Neural cell (in vitro differentiated cells): ENCODE measurements around the gene CCDC40. TPM values are rescaled to one million over a fixed set of nuclear protein-coding genes. Genes with fewer than 3 reads are reported as not detected.

Experiments
- H2AFZ ChIP-seq: fragments of 200-600, 300-800 bp; sonication (generic), shearing (Covaris generic); 2 replicates; pipeline ENCODE4 v1.6.0; 2014; ENCODE audit warnings: low read depth, mild to moderate bottlenecking, antibody characterized with exemption, low read length, moderate library complexity
- H3F3A ChIP-seq: fragments of 200-600 bp; shearing (Covaris generic); 2 replicates; pipeline ENCODE4 v1.6.1; 2016; ENCODE audit warnings: mild to moderate bottlenecking, moderate library complexity, mixed read lengths, antibody characterized with exemption, low read length; ENCODE audit not compliant: insufficient read depth, poor library complexity, severe bottlenecking
- H3K27ac ChIP-seq: fragments of 200-600, 300-800 bp; sonication (generic), shearing (Covaris generic); 2 replicates; pipeline ENCODE4 v1.5.1; 2014; ENCODE audit warnings: mild to moderate bottlenecking, low read length, moderate library complexity
- H3K27me3 ChIP-seq: fragments of 300-800, 200-600 bp; sonication (generic), shearing (Covaris generic); 2 replicates; pipeline ENCODE4 v1.6.0; 2014; ENCODE audit warnings: mild to moderate bottlenecking, low read depth, low read length, moderate library complexity; ENCODE audit not compliant: insufficient read depth
- H3K36me3 ChIP-seq: fragments of 300-800, 200-600 bp; sonication (generic), shearing (Covaris generic); 2 replicates; pipeline ENCODE4 v1.5.1; 2014; ENCODE audit warnings: mild to moderate bottlenecking, antibody characterized with exemption, low read length, moderate library complexity; ENCODE audit not compliant: insufficient read depth
- H3K4me2 ChIP-seq: fragments of 300-800, 200-600 bp; sonication (generic), shearing (Covaris generic); 2 replicates; pipeline ENCODE4 v1.6.0; 2014; ENCODE audit warnings: mild to moderate bottlenecking, low read length
- H3K4me3 ChIP-seq: fragments of 300-800, 200-600 bp; sonication (generic), shearing (Covaris generic); 2 replicates; pipeline ENCODE4 v1.5.1; 2014; ENCODE audit warnings: mild to moderate bottlenecking, low read length, moderate library complexity
- H3K79me2 ChIP-seq: fragments of 200-600 bp; shearing (Covaris generic); replicated peaks from 2 replicates; pipeline ENCODE4 v1.6.0; 2014; ENCODE audit warnings: mild to moderate bottlenecking, low read length, moderate library complexity; ENCODE audit not compliant: insufficient read depth
- H3K9ac ChIP-seq: fragments of 300-800, 200-600 bp; sonication (generic), shearing (Covaris generic); 2 replicates; pipeline ENCODE4 v1.6.1; 2016; ENCODE audit warnings: mild to moderate bottlenecking, low read length, mixed read lengths
- H3K9me2 ChIP-seq: fragments of 200-600 bp; shearing (Covaris generic); 2 replicates; pipeline ENCODE4 v1.6.1; 2016; ENCODE audit warnings: mild to moderate bottlenecking, low read length, mixed read lengths; ENCODE audit not compliant: insufficient read depth
- H3K9me3 ChIP-seq: fragments of 200-600, 300-800 bp; sonication (generic), shearing (Covaris generic); 2 replicates; pipeline ENCODE4 v1.6.1; 2016; ENCODE audit warnings: mild to moderate bottlenecking, mixed run types, low read length, moderate library complexity, mixed read lengths
- H4K20me1 ChIP-seq: fragments of 200-600 bp; shearing (Covaris generic); 2 replicates; pipeline ENCODE4 v1.6.1; 2016; ENCODE audit warnings: mild to moderate bottlenecking, mixed run types; ENCODE audit not compliant: insufficient read depth
- EP300 ChIP-seq: fragments of 450-650 bp; conservative IDR thresholded peaks from 2 replicates; pipeline ENCODE4 v1.6.1; 2014; ENCODE audit warnings: antibody characterized with exemption, mild to moderate bottlenecking, moderate library complexity; ENCODE audit not compliant: poor library complexity, severe bottlenecking
- EZH2 ChIP-seq: fragments of 200-600, 300-800 bp; shearing (Covaris generic), sonication (generic); IDR thresholded peaks from 2 replicates; pipeline ENCODE4 v1.6.1; 2014; ENCODE audit warnings: antibody characterized with exemption, low read length, borderline replicate concordance, mild to moderate bottlenecking; ENCODE audit not compliant: insufficient read depth, poor library complexity, severe bottlenecking
- MXI1 ChIP-seq: fragments of 450-650 bp; conservative IDR thresholded peaks from 2 replicates; pipeline ENCODE4 v1.6.1; 2014; ENCODE audit warnings: antibody characterized with exemption, mild to moderate bottlenecking; ENCODE audit not compliant: poor library complexity, severe bottlenecking
- POLR2AphosphoS5 ChIP-seq: IDR thresholded peaks from 2 replicates; pipeline ENCODE4 v1.6.1; 2012
- RAD21 ChIP-seq: fragments of 450-650 bp; conservative IDR thresholded peaks from 2 replicates; pipeline ENCODE4 v1.6.1; 2014; ENCODE audit warnings: antibody characterized with exemption, mild to moderate bottlenecking, moderate library complexity
- REST ChIP-seq: IDR thresholded peaks from 2 replicates; pipeline ENCODE4 v1.6.1; 2012; ENCODE audit warnings: borderline replicate concordance
- SMC3 ChIP-seq: fragments of 450-650 bp; conservative IDR thresholded peaks from 2 replicates; pipeline ENCODE4 v1.6.1; 2014; ENCODE audit warnings: antibody characterized with exemption, mild to moderate bottlenecking, moderate library complexity; ENCODE audit not compliant: poor library complexity
- TAF1 ChIP-seq: IDR thresholded peaks from 2 replicates; pipeline ENCODE4 v1.6.1; 2012; ENCODE audit warnings: low read depth
- polyA plus RNA-seq: library from polyadenylated mRNA; depleted of rRNA; stranded (reverse); fragments of >200 nt; gene quantifications from 2 replicates; pipeline ENCODE4 v1.2.3, GENCODE V29; 2014
- TF ChIP-seq, protein P1 (sequence below): fragments of 450-650 bp; IDR thresholded peaks from 2 replicates; pipeline ENCODE4 v1.5.1; 2014; ENCODE audit warnings: antibody characterized with exemption, mild to moderate bottlenecking, moderate library complexity; ENCODE audit not compliant: poor library complexity, severe bottlenecking

Gene CCDC40
- polyA plus RNA-seq, 1 donor from 2014 or later, result 5.5 TPM

DNA sequence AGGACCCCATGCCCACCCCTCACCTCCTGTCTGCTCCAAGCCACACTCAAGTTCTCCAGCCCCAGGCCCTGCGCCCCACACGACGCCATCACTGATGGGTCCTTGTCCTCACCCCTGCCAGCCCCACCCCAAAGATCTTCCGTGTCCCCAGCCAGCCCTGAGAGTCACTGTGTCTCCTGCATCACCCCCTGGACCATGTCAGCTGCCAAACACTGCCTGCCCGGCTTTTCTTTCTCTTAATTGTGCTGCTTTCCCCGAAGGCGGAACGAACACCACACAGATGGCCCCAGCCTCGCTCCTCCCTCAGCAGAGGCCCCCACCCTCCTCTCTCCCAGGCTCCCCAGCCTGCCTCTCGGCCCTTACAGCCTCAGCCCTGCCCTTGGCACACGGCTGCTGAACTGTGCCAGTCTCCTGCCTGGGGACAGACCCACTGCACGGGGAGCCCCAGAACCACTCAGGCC, 60.1 kb downstream of the CCDC40 start:
- Histone ChIP-seq H2AFZ (no peak overlapping the region), H4K20me1 (no peaks in the 10 kb centered on the region), H3K9ac (no peak overlapping the region), H3K36me3 (no peaks in the 10 kb centered on the region), H3K9me3 (no peaks in the 10 kb centered on the region), H3K27me3 (no peaks in the 10 kb centered on the region), H3K9me2 (no peaks in the 10 kb centered on the region), H3K27ac (no peak overlapping the region), H3K4me3 (no peak overlapping the region), H3F3A (no peaks in the 10 kb centered on the region), H3K79me2 (no peaks in the 10 kb centered on the region), H3K4me2 (no peak overlapping the region)
- TF ChIP-seq POLR2AphosphoS5 (no peak), EP300 (no peak), MXI1 (no peak), RAD21 (no peak), SMC3 (no peak), REST (no peak), TAF1 (no peak), EZH2 (no peak)
- TF ChIP-seq, protein P1, sequence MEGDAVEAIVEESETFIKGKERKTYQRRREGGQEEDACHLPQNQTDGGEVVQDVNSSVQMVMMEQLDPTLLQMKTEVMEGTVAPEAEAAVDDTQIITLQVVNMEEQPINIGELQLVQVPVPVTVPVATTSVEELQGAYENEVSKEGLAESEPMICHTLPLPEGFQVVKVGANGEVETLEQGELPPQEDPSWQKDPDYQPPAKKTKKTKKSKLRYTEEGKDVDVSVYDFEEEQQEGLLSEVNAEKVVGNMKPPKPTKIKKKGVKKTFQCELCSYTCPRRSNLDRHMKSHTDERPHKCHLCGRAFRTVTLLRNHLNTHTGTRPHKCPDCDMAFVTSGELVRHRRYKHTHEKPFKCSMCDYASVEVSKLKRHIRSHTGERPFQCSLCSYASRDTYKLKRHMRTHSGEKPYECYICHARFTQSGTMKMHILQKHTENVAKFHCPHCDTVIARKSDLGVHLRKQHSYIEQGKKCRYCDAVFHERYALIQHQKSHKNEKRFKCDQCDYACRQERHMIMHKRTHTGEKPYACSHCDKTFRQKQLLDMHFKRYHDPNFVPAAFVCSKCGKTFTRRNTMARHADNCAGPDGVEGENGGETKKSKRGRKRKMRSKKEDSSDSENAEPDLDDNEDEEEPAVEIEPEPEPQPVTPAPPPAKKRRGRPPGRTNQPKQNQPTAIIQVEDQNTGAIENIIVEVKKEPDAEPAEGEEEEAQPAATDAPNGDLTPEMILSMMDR, result no peak

DNA sequence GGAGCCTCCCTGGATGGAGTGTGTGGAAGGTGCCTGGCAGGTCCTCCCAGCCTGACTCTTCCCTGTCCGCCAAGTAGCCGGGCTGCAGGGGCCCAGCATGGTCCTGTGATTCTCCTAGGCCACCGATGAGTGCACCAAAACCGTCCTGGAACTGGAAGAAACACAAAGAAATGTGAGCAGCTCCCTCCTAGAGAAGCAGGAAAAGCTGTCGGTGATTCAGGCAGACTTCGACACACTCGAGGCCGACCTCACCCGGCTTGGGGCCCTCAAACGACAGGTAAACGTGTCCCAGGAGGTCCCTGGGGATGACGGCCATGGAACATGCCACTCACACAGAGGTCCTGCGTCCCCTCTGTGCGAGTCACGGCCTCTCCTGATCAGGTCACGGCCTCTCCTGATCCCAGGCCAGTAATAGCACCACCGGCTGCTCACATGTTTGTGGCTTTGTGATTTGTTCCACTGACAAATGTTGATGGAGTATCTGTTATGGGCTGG, 60.7 kb downstream of the CCDC40 start:
- H4K20me1 ChIP-seq, result no peaks in the 10 kb centered on the region
- no peaks in the 10 kb centered on the region for H3K9me2 ChIP-seq
- H3K36me3 ChIP-seq, result no peaks in the 10 kb centered on the region
- no peak overlapping the region for H3K9ac ChIP-seq
- TF ChIP-seq SMC3 (no peak), REST (no peak), RAD21 (no peak), EZH2 (no peak), EP300 (no peak), MXI1 (no peak), TAF1 (no peak), POLR2AphosphoS5 (no peak)
- TF ChIP-seq, protein P1, result no peak
- H3K4me3 ChIP-seq, result no peak overlapping the region
- H2AFZ ChIP-seq, result no peak overlapping the region
- no peaks in the 10 kb centered on the region for H3F3A ChIP-seq
- H3K79me2 ChIP-seq, result peaks cover 6% of the 10 kb centered on the region
- no peaks in the 10 kb centered on the region for H3K9me3 ChIP-seq
- H3K27ac ChIP-seq, result no peak overlapping the region
- no peaks in the 10 kb centered on the region for H3K27me3 ChIP-seq
- no peak overlapping the region for H3K4me2 ChIP-seq
